Measurements from ENCODE around the gene GDNF.

GRCh38 chr5:37767961-37768360 lies 71.9 kb downstream of the GDNF start:
- TF ChIP-seq CTCF (IDR thresholded peaks at IDR 0.05; ENCODE audit: low read length) = no peak
- no peak for TF ChIP-seq EZH2 (IDR thresholded peaks at IDR 0.05; ENCODE audit: borderline replicate concordance, low read length)
